Astrocyte (in vitro differentiated cells and primary cell): ENCODE data around the gene KDM6A. TPM values are rescaled to one million over a fixed set of nuclear protein-coding genes. Genes with fewer than 3 reads are reported as not detected.

Experiments used
- DNase-seq: peaks from one replicate; pipeline ENCODE4 v3.0.0-alpha.2; 2010; ENCODE audit warnings: low read depth
- FAIRE-seq: peaks from 2 replicates; lab custom pipeline; 2011; peaks lifted over from hg19 to GRCh38; lab: Jason Lieb, UNC
- H2AFZ ChIP-seq: 2 replicates; pipeline ENCODE4 v1.6.0; 2012; ENCODE audit warnings: low read depth, low read length, inconsistent platforms
- H3K27ac ChIP-seq: 2 replicates; pipeline ENCODE4 v1.5.1; 2011; ENCODE audit warnings: low read depth, low read length, inconsistent platforms
- H3K27me3 ChIP-seq: 2 replicates; pipeline ENCODE4 v1.6.0; 2011; ENCODE audit warnings: low read length, inconsistent platforms; ENCODE audit not compliant: insufficient read depth
- H3K36me3 ChIP-seq: 2 replicates; pipeline ENCODE4 v1.5.1; 2011; ENCODE audit warnings: low read length, inconsistent platforms; ENCODE audit not compliant: insufficient read depth
- H3K4me1 ChIP-seq: 2 replicates; pipeline ENCODE4 v1.5.1; 2011; ENCODE audit warnings: low read length, inconsistent platforms; ENCODE audit not compliant: insufficient read depth
- H3K4me2 ChIP-seq: 2 replicates; pipeline ENCODE4 v1.6.0; 2012; ENCODE audit warnings: low read length, inconsistent platforms
- H3K4me3 ChIP-seq: 2 replicates; pipeline ENCODE4 v1.5.1; 2011; ENCODE audit warnings: low read depth, mild to moderate bottlenecking, low read length, inconsistent platforms; ENCODE audit not compliant: insufficient read depth
- H3K79me2 ChIP-seq: 2 replicates; pipeline ENCODE4 v1.6.0; 2012; ENCODE audit warnings: mild to moderate bottlenecking, low read length, inconsistent platforms; ENCODE audit not compliant: insufficient read depth
- H3K9ac ChIP-seq: 2 replicates; pipeline ENCODE4 v1.6.0; 2012; ENCODE audit warnings: mild to moderate bottlenecking, low read length, inconsistent platforms
- H3K9me3 ChIP-seq: 2 replicates; pipeline ENCODE4 v1.5.1; 2012; ENCODE audit warnings: low read depth, mild to moderate bottlenecking, low read length, inconsistent platforms; ENCODE audit not compliant: insufficient read depth
- H4K20me1 ChIP-seq: 2 replicates; pipeline ENCODE4 v1.6.0; 2012; ENCODE audit warnings: low read length, inconsistent platforms; ENCODE audit not compliant: insufficient read depth
- H3K27ac Mint-ChIP-seq: one replicate; pipeline ENCODE4 v1.8.0; 2021; ENCODE audit warnings: mild to moderate bottlenecking, mixed read lengths; ENCODE audit not compliant: unreplicated experiment
- H3K27me3 Mint-ChIP-seq: one replicate; pipeline ENCODE4 v1.8.0; 2021; ENCODE audit warnings: low read depth, mixed read lengths; ENCODE audit not compliant: unreplicated experiment
- H3K36me3 Mint-ChIP-seq: one replicate; pipeline ENCODE4 v1.8.0; 2021; ENCODE audit warnings: low read depth, mixed read lengths; ENCODE audit not compliant: unreplicated experiment
- H3K4me1 Mint-ChIP-seq: one replicate; pipeline ENCODE4 v1.8.0; 2021; ENCODE audit warnings: low read depth, mixed read lengths; ENCODE audit not compliant: unreplicated experiment
- H3K4me3 Mint-ChIP-seq: one replicate; pipeline ENCODE4 v1.8.0; 2021; ENCODE audit warnings: mild to moderate bottlenecking, moderate library complexity, mixed read lengths; ENCODE audit not compliant: unreplicated experiment
- H3K9me3 Mint-ChIP-seq: one replicate; pipeline ENCODE4 v1.8.0; 2021; ENCODE audit warnings: mild to moderate bottlenecking, mixed read lengths; ENCODE audit not compliant: unreplicated experiment
- CTCF ChIP-seq: IDR thresholded peaks from 2 replicates; pipeline ENCODE4 v1.5.1; 2011; ENCODE audit warnings: low read depth, mild to moderate bottlenecking, inconsistent platforms, low read length, moderate library complexity; ENCODE audit not compliant: insufficient read depth
- EZH2 ChIP-seq: IDR thresholded peaks from 2 replicates; pipeline ENCODE4 v1.6.1; 2012; ENCODE audit warnings: mild to moderate bottlenecking, low read length, inconsistent platforms; ENCODE audit not compliant: insufficient read depth
- total RNA-seq: library from RNA; stranded (reverse); gene quantifications from 2 replicates; pipeline ENCODE4 v1.2.1, GENCODE V29; 2021

The KDM6A gene
- total RNA-seq, 1 donor from 2014 or later, result 44.0 TPM

- no peak overlapping the region for H3K9ac ChIP-seq
- H4K20me1 ChIP-seq, result peaks cover 16% of the 10 kb centered on the region
- FAIRE-seq (no peak), DNase-seq (no peak)
- peaks cover 4% of the 10 kb centered on the region for H3K4me1 ChIP-seq
- TF ChIP-seq CTCF, result no peak
- TF ChIP-seq EZH2, result no peak
- Mint-ChIP-seq H3K4me3 (peak overlapping the region; percentile 86), H3K27me3 (no peaks in the 10 kb centered on the region), H3K27ac (peak overlapping the region; percentile 72), H3K4me1 (peaks cover 18% of the 10 kb centered on the region), H3K36me3 (no peaks in the 10 kb centered on the region), H3K9me3 (no peaks in the 10 kb centered on the region)
- H3K9me3 ChIP-seq, result no peaks in the 10 kb centered on the region
- H3K36me3 ChIP-seq, result no peaks in the 10 kb centered on the region
- no peak overlapping the region for H2AFZ ChIP-seq
- no peak overlapping the region for H3K4me3 ChIP-seq
- H3K4me2 ChIP-seq, result no peak overlapping the region
- H3K27ac ChIP-seq, result no peak overlapping the region
- peaks cover 95% of the 10 kb centered on the region for H3K79me2 ChIP-seq
- H3K27me3 ChIP-seq, result no peaks in the 10 kb centered on the region
Observed at GRCh38 chrX:44952329-44953027, 79.5 kb downstream of the KDM6A start.

- H3K27me3 Mint-ChIP-seq, result no peaks in the 10 kb centered on the region
- no peaks in the 10 kb centered on the region for H3K9me3 ChIP-seq
- H3K4me1 Mint-ChIP-seq, result peaks cover 18% of the 10 kb centered on the region
- no peaks in the 10 kb centered on the region for H3K36me3 Mint-ChIP-seq
- H3K36me3 ChIP-seq, result no peaks in the 10 kb centered on the region
- no peaks in the 10 kb centered on the region for H3K9me3 Mint-ChIP-seq
- TF ChIP-seq CTCF (no peak), EZH2 (no peak)
- H3K4me3 ChIP-seq, result no peak overlapping the region
- peak overlapping the region; percentile 86 for H3K4me3 Mint-ChIP-seq
- no peak overlapping the region for H3K27ac ChIP-seq
- H3K27me3 ChIP-seq, result no peaks in the 10 kb centered on the region
- H3K4me2 ChIP-seq, result no peak overlapping the region
- DNase-seq, result no peak
- H3K79me2 ChIP-seq, result peaks cover 93% of the 10 kb centered on the region
- peak; percentile 56 for FAIRE-seq
- peaks cover 4% of the 10 kb centered on the region for H3K4me1 ChIP-seq
- peaks cover 12% of the 10 kb centered on the region for H4K20me1 ChIP-seq
- H3K27ac Mint-ChIP-seq, result no peak overlapping the region
- no peak overlapping the region for H3K9ac ChIP-seq
- H2AFZ ChIP-seq, result no peak overlapping the region
Observed at GRCh38 chrX:44953734-44954502, 80.9 kb downstream of the KDM6A start.

GRCh38 chrX:44954562-44954961, 81.6 kb downstream of the KDM6A start:
- H3K36me3 ChIP-seq, result no peaks in the 10 kb centered on the region
- H3K27ac Mint-ChIP-seq, result no peak overlapping the region
- no peaks in the 10 kb centered on the region for H3K27me3 Mint-ChIP-seq
- no peak overlapping the region for H2AFZ ChIP-seq
- H3K9me3 ChIP-seq, result no peaks in the 10 kb centered on the region
- peaks cover 4% of the 10 kb centered on the region for H3K4me1 ChIP-seq
- no peak overlapping the region for H3K4me3 ChIP-seq
- H3K9ac ChIP-seq, result no peak overlapping the region
- H3K79me2 ChIP-seq, result peaks cover 95% of the 10 kb centered on the region
- DNase-seq (no peak), FAIRE-seq (no peak)
- no peaks in the 10 kb centered on the region for H3K9me3 Mint-ChIP-seq
- TF ChIP-seq CTCF (no peak), EZH2 (no peak)
- no peaks in the 10 kb centered on the region for H3K27me3 ChIP-seq
- no peak overlapping the region for H3K27ac ChIP-seq
- peak overlapping the region; percentile 76 for H3K4me3 Mint-ChIP-seq
- peaks cover 18% of the 10 kb centered on the region for H3K4me1 Mint-ChIP-seq
- H4K20me1 ChIP-seq, result peaks cover 14% of the 10 kb centered on the region
- no peaks in the 10 kb centered on the region for H3K36me3 Mint-ChIP-seq
- H3K4me2 ChIP-seq, result no peak overlapping the region
